Tibial artery (tissue), 4 donors: ENCODE data around the gene BAIAP3.

Experiments
- DNase-seq, 2 donors: peaks; one replicate each; pipeline ENCODE4 v3.0.0-alpha.2; 2019
- H3K27ac ChIP-seq, 2 donors: fragments of 200-600 bp; sonication (generic) in 1 of 2; 1 replicate in 1 of 2; 2 replicates in 1 of 2; pipeline ENCODE4 v1.5.1; 2018 to 2019; ENCODE audit warnings: mild to moderate bottlenecking in 1 of 2
- H3K27me3 ChIP-seq, 2 donors: fragments of 200-600 bp; sonication (generic) in 1 of 2; one replicate each; pipeline versions ENCODE4 v1.5.1 to v1.6.0; 2016 to 2019
- H3K36me3 ChIP-seq, 3 donors: fragments of 200-600 bp; sonication (generic) in 2 of 3; one replicate each; pipeline ENCODE4 v1.5.1; 2016 to 2019; ENCODE audit warnings: mild to moderate bottlenecking in 2 of 3
- H3K4me1 ChIP-seq, 4 donors: fragments of 200-600 bp; sonication (generic) in 2 of 4; 1 replicate in 3 of 4; 2 replicates in 1 of 4; pipeline ENCODE4 v1.5.1; 2016 to 2019
- H3K4me3 ChIP-seq, 2 donors: fragments of 200-600 bp; sonication (generic) in 1 of 2; 1 replicate in 1 of 2; 2 replicates in 1 of 2; pipeline ENCODE4 v1.5.1; 2018 to 2019; ENCODE audit warnings: mild to moderate bottlenecking in 2 of 2
- H3K9me3 ChIP-seq, 3 donors: fragments of 200-600 bp; sonication (generic) in 1 of 3; one replicate each; pipeline ENCODE4 v1.5.1; 2016 to 2019
- CTCF ChIP-seq, 2 experiments: fragments of 200-600 bp in 1 of 2; fragments of 450-650 bp in 1 of 2; IDR thresholded peaks; one replicate each; pipeline ENCODE4 v1.5.1; 2017 to 2019; ENCODE audit warnings: antibody characterized with exemption in 2 of 2, mild to moderate bottlenecking in 1 of 2, moderate library complexity in 1 of 2
- intact Hi-C: fragments of 100-400 bp; cut with DNase I; formaldehyde crosslinking; loops from one replicate; pipeline ENCODE4 v1.15.0; 2023; ENCODE audit warnings: low total_unique reads

BAIAP3 gene

GRCh38 chr16:1354815-1355540, 21.5 kb downstream of the BAIAP3 start:
- no peak for DNase-seq
- no peak for TF ChIP-seq CTCF (IDR thresholded peaks at IDR 0.05)
- Histone ChIP-seq H3K36me3 (peaks cover under 1 to 27% (median 2%) of the 10 kb centered on the region in 3 donors), H3K9me3 (no peaks in the 10 kb centered on the region), H3K4me3 (no peak overlapping the region), H3K27ac (no peak overlapping the region), H3K27me3 (no peaks in the 10 kb centered on the region), H3K4me1 (peaks cover 0 to 52% (median 25%) of the 10 kb centered on the region in 4 donors)
- intact Hi-C loops = no loop called here

DNA sequence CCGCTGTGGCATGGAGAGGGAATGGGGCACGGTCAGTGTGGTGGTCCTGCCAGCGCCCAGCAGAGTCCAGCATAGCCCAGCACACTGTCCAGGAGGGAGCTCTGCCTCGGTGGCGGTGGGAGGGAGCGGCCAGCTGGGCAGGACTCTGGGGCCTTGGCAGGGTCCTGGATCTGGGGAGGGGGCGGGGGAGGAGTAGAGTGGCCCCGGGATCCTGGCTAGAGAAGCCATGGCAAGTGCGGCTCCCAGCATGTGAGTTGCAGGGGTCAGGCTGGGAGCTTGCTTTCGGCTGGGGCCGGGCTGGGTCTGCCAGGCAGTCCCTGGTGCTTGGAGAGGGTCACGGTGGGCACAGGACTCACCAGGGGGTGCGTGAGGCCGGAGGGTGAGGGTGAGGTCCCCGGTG, 22.1 kb downstream of the BAIAP3 start:
- TF ChIP-seq CTCF (IDR thresholded peaks at IDR 0.05) = no peak
- H3K4me1 ChIP-seq = peaks cover 0 to 46% (median 20%) of the 10 kb centered on the region in 4 donors
- no peak overlapping the region for H3K4me3 ChIP-seq

GRCh38 chr16:1356061-1356900, 22.8 kb downstream of the BAIAP3 start:
- intact Hi-C loops = no loop called here
- no peak for DNase-seq
- Histone ChIP-seq H3K27ac (no peak overlapping the region), H3K27me3 (no peaks in the 10 kb centered on the region), H3K4me3 (no peak overlapping the region), H3K36me3 (peaks cover 0 to 31% (median 7%) of the 10 kb centered on the region in 3 donors), H3K4me1 (peaks cover 0 to 39% (median 14%) of the 10 kb centered on the region in 4 donors), H3K9me3 (no peaks in the 10 kb centered on the region)
- no peak for TF ChIP-seq CTCF (IDR thresholded peaks at IDR 0.05)

More for the DNA sequence above, 22.1 kb downstream of the BAIAP3 start:
- H3K36me3 ChIP-seq = peaks cover 0 to 26% (median 2%) of the 10 kb centered on the region in 3 donors
- no peaks in the 10 kb centered on the region for H3K27me3 ChIP-seq
- H3K27ac ChIP-seq = no peak overlapping the region
- H3K9me3 ChIP-seq = no peaks in the 10 kb centered on the region
- intact Hi-C loops = no loop called here
- DNase-seq = no peak

DNA sequence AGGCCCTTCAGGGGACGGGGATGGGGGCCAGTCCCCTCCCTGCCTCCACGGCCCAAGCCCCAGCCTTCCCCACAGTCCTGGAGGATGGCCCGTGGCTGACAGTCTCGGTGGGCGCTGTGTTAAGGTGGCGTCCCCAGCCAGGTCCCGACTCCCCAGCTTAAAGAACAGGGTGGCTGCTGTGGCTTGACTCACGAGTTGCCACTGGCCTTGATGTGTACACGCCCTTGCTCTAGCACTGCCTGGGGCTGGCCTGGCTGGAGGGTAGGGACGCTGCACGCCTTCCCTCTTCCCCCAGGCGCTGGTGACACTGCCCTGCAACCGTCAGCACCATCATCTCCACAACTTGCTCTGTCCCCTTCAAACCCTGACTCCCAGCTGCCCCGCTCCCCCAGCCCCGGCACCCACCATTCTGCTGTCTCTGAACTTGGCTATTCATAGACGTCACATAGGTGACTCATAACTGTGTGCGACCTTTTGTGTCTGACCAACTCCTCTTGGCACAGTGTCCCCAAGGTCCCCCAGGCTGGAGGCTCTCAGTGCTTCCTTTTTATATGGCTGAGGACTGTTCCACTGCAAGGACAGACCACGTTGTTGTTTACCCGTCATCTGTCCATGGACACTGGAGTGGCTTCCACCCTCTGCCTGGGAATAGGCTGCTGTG, 24.6 kb downstream of the BAIAP3 start:
- H3K4me1 ChIP-seq = peaks cover 0 to 27% (median 4%) of the 10 kb centered on the region in 4 donors
- intact Hi-C loops = no loop called here
- DNase-seq = no peak

More for the DNA sequence above, 24.6 kb downstream of the BAIAP3 start:
- Histone ChIP-seq H3K27me3 (no peaks in the 10 kb centered on the region), H3K9me3 (no peaks in the 10 kb centered on the region), H3K27ac (no peak overlapping the region), H3K4me3 (no peak overlapping the region), H3K36me3 (peaks cover 12 to 49% (median 24%) of the 10 kb centered on the region in 3 donors)
- TF ChIP-seq CTCF (IDR thresholded peaks at IDR 0.05) = no peak
